Jurkat, Clone E6-1 (cell line): Measurements from ENCODE around the gene ZNF287.

Source experiments
- DNase-seq: peaks from one replicate; pipeline ENCODE4 v3.0.0-alpha.2; 2011; ENCODE audit warnings: low read depth, low spot score
- H3K4me3 ChIP-seq: 2 replicates; pipeline ENCODE4 v1.5.1; 2011; ENCODE audit warnings: mild to moderate bottlenecking, low read length, control low read depth, moderate library complexity

Gene ZNF287

DNA sequence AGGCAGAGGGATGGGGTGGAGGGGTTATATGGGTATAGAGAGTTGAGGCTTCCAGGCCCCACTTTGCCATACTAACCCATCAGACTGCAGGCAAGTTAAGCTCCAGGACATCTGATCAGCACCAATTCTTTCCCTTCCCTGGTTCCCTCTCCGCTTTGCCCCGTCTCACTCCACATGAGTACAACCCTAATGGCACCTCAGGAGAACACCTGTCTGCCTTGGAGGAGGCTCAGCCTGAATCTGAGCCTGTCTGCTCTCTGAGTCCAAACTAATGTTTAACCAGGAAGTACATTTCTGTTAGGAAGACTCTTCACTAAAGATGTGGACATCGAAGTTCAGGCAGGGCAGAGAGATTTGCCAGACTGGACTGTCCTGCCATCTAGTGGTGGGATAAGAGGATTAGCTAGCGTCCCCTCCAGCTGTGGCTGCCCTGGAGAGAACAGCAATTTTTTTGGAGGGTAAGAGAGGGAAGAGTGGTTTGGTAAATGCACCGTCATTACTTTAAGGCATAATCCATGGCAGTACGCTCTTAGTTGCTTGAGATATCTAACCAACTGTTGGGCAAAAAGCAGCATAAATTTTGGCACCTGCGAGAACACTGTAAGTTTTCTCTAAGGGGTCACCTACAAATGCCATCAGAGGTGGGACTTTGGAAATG is 47.8 kb downstream of the ZNF287 start:
- DNase-seq: peak; percentile 69
- no peak overlapping the region for H3K4me3 ChIP-seq

DNA sequence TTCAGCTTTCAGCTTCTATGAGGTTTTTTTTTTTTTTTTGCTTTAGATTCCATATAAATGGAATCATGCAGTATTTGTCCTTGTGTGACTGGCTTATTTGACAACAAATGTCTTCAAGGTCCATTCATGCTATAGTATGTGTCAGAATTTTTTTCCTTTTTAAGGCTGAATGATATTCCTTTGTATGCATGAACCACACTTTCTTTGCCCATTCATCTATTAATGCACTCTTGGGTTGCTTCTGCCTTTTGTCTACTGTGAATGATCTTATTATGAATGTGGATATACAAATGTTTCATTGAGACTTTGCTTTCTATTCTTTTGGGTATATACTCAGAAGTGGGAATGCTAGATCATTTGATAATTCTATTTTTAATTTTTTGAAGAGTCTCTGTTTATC is 50.0 kb downstream of the ZNF287 start:
- DNase-seq: no peak
- no peak overlapping the region for H3K4me3 ChIP-seq

DNA sequence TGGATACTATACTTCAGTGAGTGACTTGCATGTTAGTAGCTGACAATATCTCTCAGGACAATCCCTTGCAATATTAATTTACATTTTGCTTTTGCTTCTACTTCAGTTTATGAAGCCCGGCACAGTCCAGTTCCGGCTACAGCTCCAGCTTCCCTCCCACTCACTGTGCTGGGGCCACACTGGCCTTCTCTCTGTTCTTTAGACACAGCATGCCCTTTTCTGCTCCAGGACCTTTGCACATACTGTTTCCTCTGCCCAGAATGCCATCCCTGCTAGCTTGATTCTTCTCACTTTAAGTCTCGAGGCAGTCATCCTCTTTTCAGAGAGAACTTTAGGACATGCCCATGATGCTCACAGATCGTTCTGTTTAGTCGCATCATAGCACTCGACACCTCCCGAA is 51.5 kb downstream of the ZNF287 start:
- DNase-seq: no peak
- no peak overlapping the region for H3K4me3 ChIP-seq

DNA sequence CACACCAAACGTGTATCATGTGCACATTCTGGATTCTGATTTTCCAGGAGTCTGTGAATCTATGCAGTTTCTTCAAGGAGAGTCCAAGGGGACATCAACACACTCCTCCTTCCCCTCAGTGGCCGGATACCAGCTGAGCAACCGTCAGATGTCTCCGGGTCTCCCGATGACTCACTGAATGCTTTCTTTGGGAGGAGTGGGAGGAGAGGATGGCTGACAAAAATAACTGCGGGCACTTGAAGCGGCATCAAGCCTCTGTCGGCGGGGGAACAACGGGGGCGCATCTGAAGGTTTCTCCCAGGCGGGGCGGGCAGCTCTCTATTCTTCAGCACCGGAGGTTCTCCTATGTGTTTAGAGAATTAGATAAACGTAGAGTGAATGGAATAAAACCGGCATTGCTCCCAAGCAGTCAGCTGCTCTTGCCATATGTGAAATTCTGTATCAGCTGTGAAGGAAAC is 52.4 kb downstream of the ZNF287 start:
- H3K4me3 ChIP-seq: no peak overlapping the region
- DNase-seq: no peak

DNA sequence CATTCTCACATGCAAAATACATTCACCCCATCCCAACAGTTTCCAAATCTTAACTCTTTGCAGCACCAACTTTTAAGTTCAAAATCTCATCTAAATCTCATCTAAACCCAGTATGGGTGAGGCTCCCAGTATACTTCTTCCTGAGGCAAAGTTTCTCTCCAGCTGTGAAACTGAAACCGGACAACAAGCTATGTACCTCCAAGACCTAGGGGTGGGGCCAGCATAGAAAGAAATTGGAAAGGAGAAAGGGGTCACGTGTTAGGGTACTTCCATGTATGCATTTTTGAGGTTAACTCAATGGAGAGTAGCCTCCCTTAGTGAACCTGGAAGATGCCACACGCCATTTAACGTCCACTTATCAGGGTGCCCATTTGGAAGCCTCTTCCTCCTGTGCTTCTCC is 53.1 kb downstream of the ZNF287 start:
- no peak overlapping the region for H3K4me3 ChIP-seq
- DNase-seq: no peak

DNA sequence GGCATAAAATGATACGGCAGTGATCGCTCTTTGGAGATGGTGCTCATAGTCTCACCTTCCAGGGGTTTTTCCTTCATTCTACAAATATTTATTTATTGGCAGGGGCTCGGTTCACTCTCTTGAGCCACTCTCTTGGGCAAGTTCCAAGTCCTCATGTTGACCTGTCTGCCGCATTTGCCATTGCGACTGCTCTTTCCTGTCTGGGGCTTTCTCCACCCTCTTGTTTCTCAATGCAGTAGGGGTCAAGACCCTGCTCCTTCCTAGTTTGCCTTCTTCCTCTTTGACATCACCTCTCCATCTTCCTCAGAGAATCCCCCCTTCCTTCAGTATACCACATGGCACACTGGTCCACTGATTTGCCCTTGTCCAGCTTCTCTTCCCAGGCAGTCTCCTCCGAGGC is 55.1 kb downstream of the ZNF287 start:
- DNase-seq: no peak
- H3K4me3 ChIP-seq: no peak overlapping the region

DNA sequence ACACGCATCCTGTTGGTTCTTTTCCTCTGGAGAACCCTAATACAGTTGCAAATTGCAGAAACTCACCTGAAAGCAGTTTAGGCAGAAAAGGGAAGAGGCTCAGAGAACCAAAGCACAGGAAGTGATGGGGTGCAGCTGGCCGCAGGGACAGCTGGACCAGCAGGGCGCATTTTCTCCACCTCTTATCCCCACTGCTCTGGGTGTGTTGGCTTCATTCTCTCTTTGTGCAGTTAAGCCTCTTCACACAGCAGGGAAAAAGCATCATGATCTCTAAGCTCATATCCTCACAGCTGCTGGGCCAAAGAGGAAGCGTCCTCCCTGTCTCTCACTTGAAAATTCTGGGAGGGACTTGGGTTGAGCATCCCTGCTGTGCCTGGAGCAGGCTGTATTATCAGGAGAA is 57.0 kb downstream of the ZNF287 start:
- no peak for DNase-seq
- no peak overlapping the region for H3K4me3 ChIP-seq

DNA sequence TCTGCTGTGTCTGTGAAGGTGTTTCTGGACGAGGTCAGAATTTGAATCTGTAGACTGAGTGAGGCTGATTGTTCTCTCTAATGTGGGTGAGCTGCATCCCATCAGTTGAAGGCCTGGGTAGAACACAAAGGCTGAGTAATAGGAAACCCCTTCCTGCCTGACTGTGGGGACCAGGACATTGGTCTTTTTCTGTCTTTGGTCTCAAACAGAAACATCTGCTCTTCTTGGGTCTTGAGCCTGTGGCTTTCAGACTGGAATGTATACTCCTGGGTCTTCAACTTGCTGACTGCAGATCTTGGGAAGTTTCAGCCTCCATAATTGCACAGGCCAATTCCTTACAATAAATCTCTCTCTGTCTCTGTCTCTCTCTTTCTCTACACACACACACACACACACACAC is 57.4 kb downstream of the ZNF287 start:
- no peak for DNase-seq
- no peak overlapping the region for H3K4me3 ChIP-seq

DNA sequence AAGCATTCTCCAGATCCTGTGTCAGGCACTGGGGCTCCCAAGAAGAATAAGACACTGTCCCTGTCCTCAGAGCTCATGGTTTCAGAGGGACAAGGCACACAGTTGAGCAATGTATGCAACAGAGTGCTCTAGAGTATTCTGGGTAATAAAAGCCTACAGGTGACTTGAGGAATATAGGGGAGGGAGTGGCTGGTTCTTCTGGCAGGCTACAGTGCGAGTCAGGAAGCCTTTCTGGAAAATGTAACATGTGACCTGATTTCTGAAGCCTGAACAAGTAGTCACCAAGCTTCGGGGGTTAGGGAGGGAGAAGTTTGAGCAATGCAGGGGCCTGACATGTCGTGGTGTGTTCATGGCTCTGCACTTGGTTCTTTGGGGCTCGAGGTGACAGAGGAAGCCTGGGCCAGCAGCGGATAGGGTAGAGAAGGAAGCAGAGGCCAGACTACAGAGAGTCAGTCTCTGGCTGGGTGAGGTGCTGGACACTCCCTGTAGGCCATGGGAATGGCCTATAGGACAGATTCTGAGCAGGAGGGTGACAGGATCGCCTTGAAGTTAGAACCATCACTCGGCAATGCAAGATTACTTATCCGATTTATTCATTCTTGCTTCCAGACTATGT is 61.0 kb downstream of the ZNF287 start:
- no peak for DNase-seq
- H3K4me3 ChIP-seq: no peak overlapping the region

DNA sequence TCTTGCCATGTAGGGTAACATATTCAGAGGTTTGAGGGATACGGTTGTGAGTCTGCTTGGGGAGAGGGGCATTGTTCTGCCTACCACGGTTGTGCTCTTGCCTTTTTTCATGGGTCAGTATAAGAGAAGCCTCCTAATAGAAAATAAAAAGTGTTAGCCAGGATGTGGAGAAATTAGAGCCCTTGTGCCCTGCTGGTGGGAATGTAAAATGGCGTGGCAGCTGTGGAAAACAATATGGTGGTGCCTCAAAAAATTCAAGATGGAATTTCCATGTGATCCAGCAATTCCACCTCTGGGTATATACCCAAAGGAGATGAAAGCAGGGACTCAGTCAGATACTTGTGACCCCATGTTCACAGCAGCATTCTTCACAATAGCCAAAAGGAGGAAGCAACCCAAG is 62.8 kb downstream of the ZNF287 start:
- no peak for DNase-seq
- no peak overlapping the region for H3K4me3 ChIP-seq

DNA sequence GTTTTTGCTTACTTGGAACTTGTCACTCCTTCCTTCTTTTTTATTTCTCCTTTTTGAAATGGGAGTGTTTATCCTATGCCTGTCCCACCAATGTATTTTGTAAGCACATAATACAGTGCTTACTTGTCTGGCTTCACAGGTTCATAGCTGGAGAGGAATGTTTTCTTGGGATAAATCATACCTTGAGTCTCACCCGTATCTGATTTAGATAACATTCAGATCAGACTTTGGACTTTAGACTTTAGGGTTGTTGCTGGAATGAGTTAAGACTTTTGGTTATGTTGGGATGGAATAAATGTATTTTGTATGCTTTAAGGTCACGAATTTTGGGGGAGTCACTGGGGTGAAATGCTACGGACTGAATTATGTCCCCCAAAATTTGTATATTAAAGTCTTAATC is 64.0 kb downstream of the ZNF287 start:
- H3K4me3 ChIP-seq: no peak overlapping the region
- DNase-seq: no peak
